GM12891 (cell line): Measurements from ENCODE around the gene OLIG1.

Experiments
- DNase-seq: peaks from one replicate; pipeline ENCODE4 v3.0.0; 2011; ENCODE audit warnings: low spot score; ENCODE audit not compliant: insufficient read length
- FAIRE-seq: peaks from 2 replicates; lab custom pipeline; 2011; peaks lifted over from hg19 to GRCh38; lab: Jason Lieb, UNC
- PAX5 ChIP-seq: IDR thresholded peaks from 2 replicates; pipeline ENCODE4 v1.6.1; 2011; ENCODE audit warnings: low read length, moderate library complexity, mild to moderate bottlenecking; ENCODE audit not compliant: insufficient read depth, severe bottlenecking
- POLR2A ChIP-seq: IDR thresholded peaks from 2 replicates; pipeline ENCODE4 v1.6.1; 2011; ENCODE audit warnings: low read depth, low read length, control low read depth
- POLR2AphosphoS5 ChIP-seq: IDR thresholded peaks from 2 replicates; pipeline ENCODE4 v1.6.1; 2011; ENCODE audit warnings: low read depth, low read length, control low read depth
- POU2F2 ChIP-seq: IDR thresholded peaks from 2 replicates; pipeline ENCODE4 v1.6.1; 2011; ENCODE audit warnings: low read depth, mild to moderate bottlenecking, control low read depth, low read length, moderate library complexity
- SPI1 ChIP-seq: IDR thresholded peaks from 2 replicates; pipeline ENCODE4 v1.6.1; 2011; ENCODE audit warnings: low read depth, low read length, control low read depth
- TAF1 ChIP-seq: IDR thresholded peaks from 2 replicates; pipeline ENCODE4 v1.6.1; 2011; ENCODE audit warnings: low read depth, low read length, control low read depth

The OLIG1 gene

DNA sequence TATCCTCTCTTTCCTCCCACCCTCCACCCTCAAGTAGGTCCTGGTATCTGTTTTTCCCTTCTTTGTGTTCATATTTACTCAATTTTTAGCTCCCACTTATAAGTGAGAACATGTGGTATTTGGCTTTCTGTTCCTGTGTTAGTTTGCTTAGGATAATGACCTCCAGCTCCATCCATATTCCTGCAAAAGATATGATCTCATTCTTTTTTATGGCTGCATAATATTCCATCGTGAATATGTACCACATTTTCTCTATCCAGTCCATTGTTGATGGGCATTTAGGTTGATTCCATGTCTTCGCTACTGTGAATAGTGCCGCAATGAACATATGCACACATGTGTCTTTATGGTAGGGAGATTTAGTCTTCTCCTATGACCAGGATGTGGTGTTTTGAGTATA, 29.7 kb upstream of the OLIG1 start:
- DNase-seq (no peak), FAIRE-seq (no peak)
- TF ChIP-seq TAF1 (no peak), POLR2A (no peak), PAX5 (no peak), POU2F2 (no peak), POLR2AphosphoS5 (no peak), SPI1 (no peak)

GRCh38 chr21:33041981-33042380, 28.0 kb upstream of the OLIG1 start:
- no peak for FAIRE-seq
- DNase-seq: no peak
- TF ChIP-seq SPI1 (no peak), POU2F2 (no peak), POLR2AphosphoS5 (no peak), POLR2A (no peak), TAF1 (no peak), PAX5 (no peak)

- TF ChIP-seq TAF1 (no peak), POLR2AphosphoS5 (no peak), POU2F2 (no peak), SPI1 (no peak), POLR2A (no peak), PAX5 (no peak)
- DNase-seq (no peak), FAIRE-seq (no peak)
Observed at GRCh38 chr21:33042812-33043211, 27.1 kb upstream of the OLIG1 start.

GRCh38 chr21:33046455-33046854, 23.5 kb upstream of the OLIG1 start:
- FAIRE-seq (no peak), DNase-seq (no peak)
- no peak for TF ChIP-seq PAX5

DNA sequence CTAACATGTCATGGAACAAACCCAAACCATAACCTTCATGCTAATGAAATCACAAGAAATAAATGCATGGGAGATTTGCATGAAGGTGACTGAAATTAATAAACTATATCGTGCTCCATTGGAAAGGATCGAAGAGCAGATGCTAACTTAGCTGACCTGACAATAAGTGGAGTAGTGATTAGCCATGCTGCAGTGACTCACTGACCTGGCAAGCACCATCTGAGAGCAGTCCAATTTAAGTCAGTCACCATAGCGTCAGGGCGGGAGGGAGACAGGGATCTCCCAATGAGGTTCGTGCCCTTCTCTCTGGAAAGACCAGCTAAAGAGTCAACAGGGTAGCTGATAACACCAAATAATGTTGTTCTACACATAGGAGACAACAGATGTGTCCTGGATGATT, 22.7 kb upstream of the OLIG1 start:
- no peak for TF ChIP-seq POLR2AphosphoS5
- no peak for TF ChIP-seq POU2F2
- TF ChIP-seq POLR2A: no peak
- no peak for TF ChIP-seq SPI1
- TF ChIP-seq PAX5: no peak
- no peak for TF ChIP-seq TAF1
- DNase-seq (no peak), FAIRE-seq (no peak)

DNA sequence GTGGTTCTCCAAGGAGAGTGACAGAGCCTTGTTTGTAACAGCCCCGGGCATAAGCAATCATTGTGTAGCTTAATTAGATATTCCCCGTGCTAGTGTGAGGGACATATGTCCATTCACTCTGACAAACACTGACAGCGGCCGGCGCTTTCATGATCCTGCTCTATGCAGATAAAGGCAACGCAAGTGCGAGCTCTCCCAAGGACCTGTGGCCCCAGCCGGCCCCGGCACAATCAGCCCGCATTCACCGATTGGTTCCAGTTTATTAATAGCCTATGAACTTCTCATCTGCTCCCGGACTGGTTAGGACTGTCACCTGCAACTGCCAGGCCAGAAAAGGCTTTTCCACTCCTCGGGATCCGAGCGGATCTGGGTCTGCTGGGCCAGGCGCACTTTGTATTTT, 18.0 kb upstream of the OLIG1 start:
- DNase-seq (no peak), FAIRE-seq (no peak)
- TF ChIP-seq SPI1 (no peak), POLR2A (no peak), TAF1 (no peak), POU2F2 (no peak), POLR2AphosphoS5 (no peak), PAX5 (no peak)

GRCh38 chr21:33053951-33054350, 16.0 kb upstream of the OLIG1 start:
- TF ChIP-seq POU2F2 (no peak), TAF1 (no peak), SPI1 (no peak), PAX5 (no peak), POLR2A (no peak), POLR2AphosphoS5 (no peak)
- no peak for FAIRE-seq
- DNase-seq: no peak

DNA sequence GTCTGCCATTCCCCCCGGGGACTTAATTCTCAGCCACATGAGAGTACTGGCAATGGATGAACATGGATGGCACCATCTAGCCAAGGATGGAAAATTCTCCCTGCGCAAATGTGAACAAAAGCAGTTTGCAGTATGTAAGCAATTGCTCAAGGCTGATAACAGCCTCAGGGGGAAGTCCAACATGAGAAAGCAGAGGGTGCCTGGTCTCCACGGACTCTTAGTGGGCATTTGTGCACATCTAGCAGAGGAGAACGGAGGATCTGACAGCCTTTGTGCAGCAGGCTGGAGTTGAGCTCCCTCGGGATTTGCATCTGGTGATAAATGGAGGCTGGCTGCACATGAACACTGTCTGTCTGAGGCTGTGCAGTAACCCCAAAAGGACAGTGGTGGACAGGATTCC, 13.9 kb upstream of the OLIG1 start:
- no peak for TF ChIP-seq POLR2AphosphoS5
- TF ChIP-seq PAX5: no peak
- TF ChIP-seq TAF1: no peak
- no peak for TF ChIP-seq POU2F2
- TF ChIP-seq SPI1: no peak
- TF ChIP-seq POLR2A: no peak
- no peak for DNase-seq
- FAIRE-seq: no peak

GRCh38 chr21:33057385-33057940, 12.5 kb upstream of the OLIG1 start:
- DNase-seq (no peak), FAIRE-seq (no peak)
- no peak for TF ChIP-seq POU2F2

DNA sequence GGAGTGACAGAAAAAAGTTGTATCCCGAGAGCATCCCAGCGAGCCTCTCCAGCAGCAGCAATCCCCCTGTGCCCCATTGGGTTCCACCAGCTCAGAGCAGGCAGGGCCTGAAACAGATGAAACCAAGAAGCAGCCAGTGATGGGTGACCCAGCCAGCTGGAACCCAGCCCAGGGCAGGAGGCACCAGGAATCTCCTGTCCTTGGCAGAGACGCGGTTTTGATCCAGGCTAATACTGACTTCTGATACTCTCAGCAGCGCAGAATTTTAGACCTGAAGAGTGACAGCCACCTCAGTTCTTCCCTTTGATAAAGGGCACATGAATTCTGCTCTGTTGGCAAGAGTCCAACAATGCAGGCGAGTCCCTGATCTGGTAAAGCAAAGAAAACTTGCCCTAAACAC, 11.4 kb upstream of the OLIG1 start:
- TF ChIP-seq TAF1 (no peak), POU2F2 (no peak), SPI1 (no peak), POLR2A (no peak), POLR2AphosphoS5 (no peak), PAX5 (no peak)
- DNase-seq: no peak
- FAIRE-seq: no peak

DNA sequence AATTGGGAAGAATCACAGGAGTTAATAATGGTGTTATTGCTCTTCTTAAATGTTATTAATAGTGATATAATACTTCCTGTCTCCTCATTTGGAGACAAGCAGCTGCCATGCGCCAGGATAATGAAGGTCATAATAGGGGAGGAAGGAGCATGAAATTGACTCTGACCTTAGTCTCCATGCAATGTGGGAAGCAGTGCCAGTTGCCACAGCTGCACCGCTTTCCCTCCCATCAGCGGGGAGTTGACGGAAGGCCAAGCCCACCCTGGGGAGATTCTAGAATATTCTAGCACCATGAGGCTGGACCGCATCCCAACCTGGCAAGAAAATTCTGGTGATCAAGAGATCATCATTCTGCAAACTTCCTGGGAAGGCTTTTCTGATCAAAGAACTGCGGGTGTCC, 11.0 kb upstream of the OLIG1 start:
- no peak for TF ChIP-seq POLR2AphosphoS5
- TF ChIP-seq POLR2A: no peak
- TF ChIP-seq POU2F2: no peak
- no peak for TF ChIP-seq SPI1
- no peak for TF ChIP-seq TAF1
- TF ChIP-seq PAX5: no peak
- FAIRE-seq (no peak), DNase-seq (no peak)

GRCh38 chr21:33059380-33059841, 10.5 kb upstream of the OLIG1 start:
- DNase-seq (no peak), FAIRE-seq (no peak)
- TF ChIP-seq SPI1 (no peak), TAF1 (no peak), PAX5 (no peak), POU2F2 (no peak), POLR2A (no peak), POLR2AphosphoS5 (no peak)
